GM10248 (cell line): Measurements from ENCODE around the gene OGFR.

Experiments
- CTCF ChIA-PET: fragments of 300-600 bp; sonication (Branson Sonifier 250); formaldehyde crosslinking; extraction: SDS; loops from one replicate; lab custom pipeline; 2021; ENCODE audit warnings: antibody characterized with exemption; lab: Yijun Ruan, JAX
- POLR2A ChIA-PET: fragments of 350-650 bp; sonication (Branson Sonifier 250); formaldehyde crosslinking; extraction: SDS; loops from one replicate; lab custom pipeline; 2020; ENCODE audit warnings: antibody characterized with exemption; lab: Yijun Ruan, JAX
- DNase-seq: peaks from one replicate; pipeline ENCODE4 v3.0.0; 2012; ENCODE audit errors: extremely low spot score
- TF ChIP-seq, protein P1 (sequence below): IDR thresholded peaks from 2 replicates; pipeline ENCODE4 v1.5.1; 2012; ENCODE audit warnings: mild to moderate bottlenecking, low read depth; ENCODE audit errors: extremely low read depth, missing control alignments, control extremely low read depth

OGFR gene

DNA sequence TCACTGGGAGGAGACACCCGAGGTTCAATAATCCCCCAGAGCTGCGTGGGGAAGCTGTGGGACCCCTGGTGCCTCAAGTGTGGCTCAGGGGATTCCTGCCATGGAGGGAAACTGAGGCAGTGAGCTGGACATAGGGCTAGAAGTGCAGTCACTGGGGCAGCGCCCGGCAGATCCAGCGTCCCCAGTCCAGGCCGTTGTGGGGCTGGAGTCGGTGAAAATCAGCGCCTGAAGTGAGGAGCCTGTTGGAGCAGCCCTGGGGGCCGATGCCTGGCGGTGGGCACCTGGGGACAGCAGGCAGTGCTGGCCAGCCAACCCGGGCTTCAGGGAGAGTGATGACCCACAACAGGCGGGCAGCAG, 10.1 kb downstream of the OGFR start:
- ChIA-PET POLR2A (no interaction called here), CTCF (interaction anchor here (0.7 to 1.3 kb wide), 2 partner anchors 23 to 61 kb away, joined by 3 read pairs; no protein-coding TSS in a partner anchor)
- DNase-seq, result no peak
- TF ChIP-seq, protein P1, sequence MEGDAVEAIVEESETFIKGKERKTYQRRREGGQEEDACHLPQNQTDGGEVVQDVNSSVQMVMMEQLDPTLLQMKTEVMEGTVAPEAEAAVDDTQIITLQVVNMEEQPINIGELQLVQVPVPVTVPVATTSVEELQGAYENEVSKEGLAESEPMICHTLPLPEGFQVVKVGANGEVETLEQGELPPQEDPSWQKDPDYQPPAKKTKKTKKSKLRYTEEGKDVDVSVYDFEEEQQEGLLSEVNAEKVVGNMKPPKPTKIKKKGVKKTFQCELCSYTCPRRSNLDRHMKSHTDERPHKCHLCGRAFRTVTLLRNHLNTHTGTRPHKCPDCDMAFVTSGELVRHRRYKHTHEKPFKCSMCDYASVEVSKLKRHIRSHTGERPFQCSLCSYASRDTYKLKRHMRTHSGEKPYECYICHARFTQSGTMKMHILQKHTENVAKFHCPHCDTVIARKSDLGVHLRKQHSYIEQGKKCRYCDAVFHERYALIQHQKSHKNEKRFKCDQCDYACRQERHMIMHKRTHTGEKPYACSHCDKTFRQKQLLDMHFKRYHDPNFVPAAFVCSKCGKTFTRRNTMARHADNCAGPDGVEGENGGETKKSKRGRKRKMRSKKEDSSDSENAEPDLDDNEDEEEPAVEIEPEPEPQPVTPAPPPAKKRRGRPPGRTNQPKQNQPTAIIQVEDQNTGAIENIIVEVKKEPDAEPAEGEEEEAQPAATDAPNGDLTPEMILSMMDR, result no peak

DNA sequence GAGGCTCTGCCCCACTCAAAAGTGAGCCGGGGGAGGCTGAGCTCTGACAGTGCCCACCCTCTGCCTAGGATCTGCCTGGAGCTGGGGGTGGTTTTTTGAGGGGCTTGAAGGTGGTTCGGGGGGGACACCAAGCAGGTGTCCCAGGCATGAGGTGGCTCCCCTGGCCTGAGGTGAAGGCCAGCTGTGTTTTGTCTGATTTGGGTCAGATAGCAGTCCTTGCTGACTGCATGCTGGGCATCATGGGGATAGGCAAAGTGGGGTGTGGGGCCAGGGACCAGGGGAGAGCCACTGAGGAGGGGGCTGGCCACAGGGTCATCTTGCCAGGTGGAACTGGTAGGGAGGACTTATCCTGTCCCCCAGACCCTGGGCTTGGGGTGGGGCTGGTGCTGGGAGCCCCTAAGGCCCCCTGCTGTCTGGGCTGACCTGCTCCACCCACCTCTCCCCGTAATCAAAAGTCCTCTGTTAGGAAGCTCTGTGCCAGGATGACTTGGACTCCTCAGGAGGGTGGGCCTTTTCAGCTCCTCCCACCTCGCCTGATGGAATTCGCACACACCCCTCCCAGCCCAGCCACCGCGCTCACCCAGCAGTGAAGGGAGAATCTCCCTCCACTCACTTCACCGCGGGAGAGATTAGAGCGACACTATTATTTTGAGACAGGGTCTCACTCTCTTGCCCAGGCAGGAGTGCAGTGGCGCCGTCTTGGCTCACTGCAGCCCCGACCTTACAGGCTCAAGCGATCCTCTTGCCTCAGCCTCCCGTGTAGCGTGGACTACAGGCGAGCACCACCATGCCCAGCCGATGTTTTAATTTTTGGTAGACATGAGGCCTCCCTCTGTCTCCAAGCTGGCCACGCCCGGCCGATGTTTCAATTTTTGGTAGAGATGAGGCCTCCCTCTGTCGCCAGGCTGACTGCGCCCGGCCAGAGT, 10.7 kb downstream of the OGFR start:
- CTCF ChIA-PET, result interaction anchor here (0.7 to 1.6 kb wide), 3 partner anchors 8 to 60 kb away, joined by 3 read pairs; no protein-coding TSS in a partner anchor
- POLR2A ChIA-PET, result no interaction called here
- DNase-seq, result no peak
- TF ChIP-seq, protein P1, result no peak

DNA sequence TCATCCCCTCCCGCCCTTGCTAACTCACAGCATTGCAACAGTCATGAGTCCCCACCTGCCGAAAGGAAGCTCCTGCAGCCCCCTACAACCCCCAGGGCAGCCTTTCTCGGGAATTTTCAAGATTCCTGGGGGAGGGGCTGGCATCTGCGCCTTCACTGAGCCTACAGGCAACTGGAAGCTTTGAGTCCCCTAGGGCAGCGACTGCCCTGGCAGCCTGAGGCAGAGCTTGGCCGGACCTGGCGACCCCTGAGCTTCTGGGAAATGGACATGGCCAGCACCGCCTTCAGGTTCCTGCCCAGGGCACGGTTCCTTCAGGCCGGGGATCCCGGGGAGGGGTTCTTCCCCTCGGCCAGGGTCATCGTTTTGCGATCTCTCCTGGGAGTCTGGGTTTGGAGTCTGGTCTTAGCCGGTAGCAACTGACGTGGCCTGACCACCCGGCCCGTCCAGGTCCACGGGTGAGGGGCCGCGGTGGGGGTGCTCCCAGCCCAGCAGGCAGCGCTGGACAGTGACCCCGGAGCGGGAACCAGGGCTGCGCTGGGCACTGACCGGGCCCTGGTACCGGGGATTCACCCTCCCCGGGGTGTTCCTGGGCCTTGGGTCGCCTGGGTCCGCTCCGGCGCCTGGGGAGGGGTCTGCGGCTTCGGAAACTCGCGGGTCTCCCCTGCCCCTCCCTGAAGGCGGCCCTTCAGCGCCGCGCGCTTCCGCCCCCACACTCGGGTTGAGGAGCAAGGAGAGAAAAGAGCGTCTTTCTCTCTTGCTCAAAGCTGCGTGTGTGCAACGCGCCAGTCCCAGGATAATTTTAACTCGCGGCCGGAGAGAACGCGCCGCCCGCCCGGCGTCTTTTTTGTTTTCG, 11.6 kb downstream of the OGFR start:
- TF ChIP-seq, protein P1, result no peak
- no peak for DNase-seq
- ChIA-PET POLR2A (no interaction called here), CTCF (interaction anchor here (1.3 to 1.6 kb wide), 2 partner anchors 9 to 25 kb away, joined by 3 read pairs; no protein-coding TSS in a partner anchor)

DNA sequence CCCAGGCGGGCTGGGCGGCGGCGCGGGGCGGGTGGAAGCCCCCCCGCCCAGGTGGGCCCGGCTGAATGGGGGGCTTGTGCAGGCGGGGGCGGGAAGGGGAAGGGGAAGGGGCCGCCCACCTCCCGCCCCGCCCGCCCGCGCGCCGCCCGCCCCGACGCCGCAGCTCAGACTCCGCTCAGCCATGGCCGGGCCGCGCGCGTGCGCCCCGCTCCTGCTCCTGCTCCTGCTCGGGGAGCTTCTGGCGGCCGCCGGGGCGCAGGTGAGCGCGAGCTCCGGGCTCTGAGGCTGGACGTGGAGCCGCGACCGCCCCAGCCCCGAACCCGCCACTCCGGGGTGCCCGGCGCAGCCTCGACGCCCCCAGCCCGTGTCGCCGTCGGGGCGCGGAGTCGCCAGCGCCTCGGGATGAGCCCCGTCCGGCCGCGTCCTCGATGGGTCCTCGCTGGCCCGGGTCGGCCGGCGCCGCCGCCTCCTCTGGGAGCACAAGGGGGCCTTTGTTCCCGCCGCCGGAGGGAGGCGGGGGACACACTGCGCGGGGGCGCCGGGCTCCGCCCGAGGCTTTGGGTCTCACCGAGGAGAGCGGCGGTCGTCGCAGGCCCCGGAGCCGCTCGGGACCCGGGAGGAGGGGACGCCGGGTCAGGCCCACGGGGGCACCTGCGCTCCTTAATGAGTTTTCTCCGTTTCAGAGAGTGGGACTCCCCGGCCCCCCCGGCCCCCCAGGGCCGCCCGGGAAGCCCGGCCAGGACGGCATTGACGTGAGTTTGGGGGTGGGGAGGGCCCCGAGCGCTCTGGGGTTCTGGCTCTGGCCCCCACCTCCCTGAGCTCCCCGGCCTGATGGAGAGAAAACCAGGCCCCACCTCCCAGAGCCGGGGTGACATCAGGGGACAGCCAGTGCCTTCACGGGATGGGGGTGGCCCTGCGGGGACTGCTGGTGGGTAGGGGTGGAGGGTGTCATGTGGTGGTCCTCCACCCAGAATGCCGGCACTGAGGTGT, 12.5 kb downstream of the OGFR start, which contains the start of gene COL9A3:
Gene COL9A3 (plus strand): TSS at position 167 of the 990 bp plus-strand sequence. CDS start 15 bp downstream, at position 182.
- ChIA-PET POLR2A (no interaction called here), CTCF (interaction anchor here (1.6 kb wide), 1 partner anchor 10 kb away, joined by 3 read pairs; no protein-coding TSS in a partner anchor)
- TF ChIP-seq, protein P1, result no peak
- DNase-seq, result no peak

DNA sequence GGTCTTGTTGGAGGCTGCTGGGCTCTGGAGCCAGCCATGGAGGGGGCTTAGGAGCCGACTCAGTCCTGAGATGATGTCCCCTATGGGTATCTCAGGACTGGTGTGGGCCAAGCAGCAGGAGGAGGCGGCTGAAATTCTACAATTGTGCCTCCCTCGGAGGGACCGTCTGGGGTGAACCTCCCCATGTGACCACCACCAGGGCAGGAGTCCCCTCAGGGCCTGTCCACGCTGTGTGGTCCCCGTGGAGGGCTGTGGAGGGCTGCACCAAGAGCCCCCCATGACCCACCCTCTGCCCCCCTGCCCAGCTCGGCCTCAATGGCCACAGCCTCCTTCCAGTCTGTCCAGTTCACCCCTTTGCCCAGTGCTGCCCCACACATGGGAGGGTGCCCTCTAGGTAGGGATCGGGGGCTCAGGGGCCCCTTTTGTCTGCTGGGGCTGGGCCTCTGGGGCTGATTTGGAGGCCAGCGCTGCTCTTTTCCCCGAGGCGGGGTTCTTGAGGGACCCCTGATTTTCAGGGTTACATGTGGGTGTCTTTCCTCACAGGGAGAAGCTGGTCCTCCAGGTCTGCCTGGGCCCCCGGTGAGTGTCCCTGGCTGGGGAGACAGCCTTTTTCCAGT, 13.4 kb downstream of the OGFR start:
- ChIA-PET CTCF (no interaction called here), POLR2A (no interaction called here)
- TF ChIP-seq, protein P1, result no peak
- DNase-seq, result no peak
